ENCODE results near the gene DOCK11. TPM values are rescaled to one million over a fixed set of nuclear protein-coding genes. Genes with fewer than 3 reads are reported as not detected.

DOCK11 gene
- total and polyA plus RNA-seq, 2 donors (not counting 1 experiment from before 2014, with no cell fraction given): 40.1 to 85.3 TPM

GRCh38 chrX:118669435-118669834 is 173.8 kb downstream of the DOCK11 start:
- no peaks in the 10 kb centered on the region for H4K20me1 ChIP-seq (ENCODE audit: control insufficient read depth, extremely low read depth, insufficient read depth, low read length)
- no peak for DNase-seq (ENCODE audit: low read depth in 2 of 2)
- no peak overlapping the region for H3K4me2 ChIP-seq (ENCODE audit: extremely low read depth, insufficient read depth, low read length)
- no peak overlapping the region for H3K27ac ChIP-seq (ENCODE audit: insufficient read depth, low read length)
- H3K36me3 ChIP-seq (ENCODE audit: control insufficient read depth, insufficient read depth, low read length): no peaks in the 10 kb centered on the region
- no peaks in the 10 kb centered on the region for H3K9me3 ChIP-seq (ENCODE audit: control insufficient read depth, insufficient read depth, low read depth, low read length)
- H3K27me3 ChIP-seq (ENCODE audit: control insufficient read depth, insufficient read depth, low read length): no peaks in the 10 kb centered on the region
- H3K9ac ChIP-seq (ENCODE audit: insufficient read depth, low read length): no peak overlapping the region
- H3K79me2 ChIP-seq (ENCODE audit: control insufficient read depth, insufficient read depth, low read length): no peaks in the 10 kb centered on the region
- no peaks in the 10 kb centered on the region for H3K4me1 ChIP-seq (ENCODE audit: control insufficient read depth, extremely low read depth, insufficient read depth, low read length)
- H3K4me3 ChIP-seq (replicated peaks in 1 of 4; ENCODE audit: control extremely low read depth in 1 of 4, insufficient read depth in 1 of 4, low read depth in 3 of 4, low read length in 4 of 4): no peak overlapping the region
- TF ChIP-seq CTCF (conservative IDR thresholded peaks at IDR 0.05 in 1 of 2, IDR thresholded peaks at IDR 0.05 in 1 of 2; ENCODE audit: low read depth in 1 of 2, low read length in 2 of 2) (no peak), EZH2 (IDR thresholded peaks at IDR 0.05; ENCODE audit: low read length, missing control alignments) (no peak)
- H2AFZ ChIP-seq (ENCODE audit: low read length): no peak overlapping the region

GRCh38 chrX:118675326-118675965 is 179.8 kb downstream of the DOCK11 start:
- no peak overlapping the region for H3K9ac ChIP-seq (ENCODE audit: insufficient read depth, low read length)
- no peak overlapping the region for H3K4me2 ChIP-seq (ENCODE audit: extremely low read depth, insufficient read depth, low read length)
- no peak for TF ChIP-seq EZH2 (IDR thresholded peaks at IDR 0.05; ENCODE audit: low read length, missing control alignments)
- no peak for TF ChIP-seq CTCF (conservative IDR thresholded peaks at IDR 0.05 in 1 of 2, IDR thresholded peaks at IDR 0.05 in 1 of 2; ENCODE audit: low read depth in 1 of 2, low read length in 2 of 2)
- DNase-seq (ENCODE audit: low read depth in 2 of 2): no peak
- H3K79me2 ChIP-seq (ENCODE audit: control insufficient read depth, insufficient read depth, low read length): no peaks in the 10 kb centered on the region
- no peak overlapping the region for H3K4me3 ChIP-seq (replicated peaks in 1 of 4; ENCODE audit: control extremely low read depth in 1 of 4, insufficient read depth in 1 of 4, low read depth in 3 of 4, low read length in 4 of 4)
- H3K27ac ChIP-seq (ENCODE audit: insufficient read depth, low read length): no peak overlapping the region
- peaks cover 2% of the 10 kb centered on the region for H3K36me3 ChIP-seq (ENCODE audit: control insufficient read depth, insufficient read depth, low read length)
- no peak overlapping the region for H2AFZ ChIP-seq (ENCODE audit: low read length)
- H3K27me3 ChIP-seq (ENCODE audit: control insufficient read depth, insufficient read depth, low read length): no peaks in the 10 kb centered on the region
- H3K9me3 ChIP-seq (ENCODE audit: control insufficient read depth, insufficient read depth, low read depth, low read length): no peaks in the 10 kb centered on the region
- H4K20me1 ChIP-seq (ENCODE audit: control insufficient read depth, extremely low read depth, insufficient read depth, low read length): no peaks in the 10 kb centered on the region
- no peaks in the 10 kb centered on the region for H3K4me1 ChIP-seq (ENCODE audit: control insufficient read depth, extremely low read depth, insufficient read depth, low read length)

GRCh38 chrX:118675966-118676349 is 180.3 kb downstream of the DOCK11 start:
- DNase-seq (ENCODE audit: low read depth in 2 of 2): no peak
- H3K9ac ChIP-seq (ENCODE audit: insufficient read depth, low read length): no peak overlapping the region
- H3K36me3 ChIP-seq (ENCODE audit: control insufficient read depth, insufficient read depth, low read length): peaks cover 2% of the 10 kb centered on the region
- H4K20me1 ChIP-seq (ENCODE audit: control insufficient read depth, extremely low read depth, insufficient read depth, low read length): no peaks in the 10 kb centered on the region
- no peaks in the 10 kb centered on the region for H3K9me3 ChIP-seq (ENCODE audit: control insufficient read depth, insufficient read depth, low read depth, low read length)
- no peak overlapping the region for H2AFZ ChIP-seq (ENCODE audit: low read length)
- H3K79me2 ChIP-seq (ENCODE audit: control insufficient read depth, insufficient read depth, low read length): no peaks in the 10 kb centered on the region
- H3K27ac ChIP-seq (ENCODE audit: insufficient read depth, low read length): no peak overlapping the region
- H3K4me1 ChIP-seq (ENCODE audit: control insufficient read depth, extremely low read depth, insufficient read depth, low read length): no peaks in the 10 kb centered on the region
- TF ChIP-seq CTCF (conservative IDR thresholded peaks at IDR 0.05 in 1 of 2, IDR thresholded peaks at IDR 0.05 in 1 of 2; ENCODE audit: low read depth in 1 of 2, low read length in 2 of 2): no peak
- no peak overlapping the region for H3K4me3 ChIP-seq (replicated peaks in 1 of 4; ENCODE audit: control extremely low read depth in 1 of 4, insufficient read depth in 1 of 4, low read depth in 3 of 4, low read length in 4 of 4)
- H3K4me2 ChIP-seq (ENCODE audit: extremely low read depth, insufficient read depth, low read length): no peak overlapping the region
- H3K27me3 ChIP-seq (ENCODE audit: control insufficient read depth, insufficient read depth, low read length): no peaks in the 10 kb centered on the region

Data from fibroblast of lung (primary cell).